Liver (tissue), 3 donors: ENCODE data around the gene CHRNA4.

Source experiments
- ATF3 ChIP-seq: IDR thresholded peaks from 2 replicates; pipeline ENCODE4 v1.6.1; 2016; ENCODE audit warnings: antibody characterized with exemption
- CTCF ChIP-seq: fragments of 150-350 bp; IDR thresholded peaks from 2 replicates; pipeline ENCODE4 v1.5.1; 2017; ENCODE audit warnings: improper control_type of control experiment, low read depth, low read length; ENCODE audit not compliant: missing input control
- FOXA1 ChIP-seq: IDR thresholded peaks from 2 replicates; pipeline ENCODE4 v1.6.1; 2016; ENCODE audit warnings: antibody characterized with exemption
- GABPA ChIP-seq, 2 donors: IDR thresholded peaks in 1 of 2; conservative IDR thresholded peaks in 1 of 2; 2 replicates each; pipeline ENCODE4 v1.6.1; 2016; ENCODE audit warnings: antibody characterized with exemption in 2 of 2, mild to moderate bottlenecking in 1 of 2, moderate library complexity in 1 of 2
- JUND ChIP-seq, 2 donors: IDR thresholded peaks; 2 replicates each; pipeline ENCODE4 v1.6.1; 2016; ENCODE audit warnings: antibody characterized with exemption in 2 of 2
- MAX ChIP-seq: IDR thresholded peaks from 2 replicates; pipeline ENCODE4 v1.6.1; 2016; ENCODE audit warnings: antibody characterized with exemption
- RAD21 ChIP-seq, 2 donors: IDR thresholded peaks; 2 replicates each; pipeline ENCODE4 v1.6.1; 2016; ENCODE audit warnings: antibody characterized with exemption in 2 of 2, mild to moderate bottlenecking in 2 of 2
- REST ChIP-seq: IDR thresholded peaks from 2 replicates; pipeline ENCODE4 v1.6.1; 2016; ENCODE audit warnings: antibody characterized with exemption, mild to moderate bottlenecking
- TAF1 ChIP-seq: conservative IDR thresholded peaks from 2 replicates; pipeline ENCODE4 v1.6.1; 2016; ENCODE audit warnings: antibody characterized with exemption, mild to moderate bottlenecking
- YY1 ChIP-seq: IDR thresholded peaks from 2 replicates; pipeline ENCODE4 v1.6.1; 2016; ENCODE audit warnings: antibody characterized with exemption, mild to moderate bottlenecking
- donor health status: healthy.
- donor health status: healthy.

GRCh38 chr20:63403403-63404105 lies 42.4 kb upstream of the CHRNA4 start:
- TF ChIP-seq CTCF: no peak
- no peak for TF ChIP-seq YY1
- no peak for TF ChIP-seq REST
- TF ChIP-seq MAX: no peak
- TF ChIP-seq JUND (IDR thresholded peaks at IDR 0.05): no peak
- no peak for TF ChIP-seq FOXA1
- no peak for TF ChIP-seq RAD21 (IDR thresholded peaks at IDR 0.05)
- TF ChIP-seq ATF3: no peak
- no peak for TF ChIP-seq GABPA (IDR thresholded peaks at IDR 0.05 in 1 of 2, conservative IDR thresholded peaks at IDR 0.05 in 1 of 2)
- no peak for TF ChIP-seq TAF1
